Measurements from ENCODE around the gene HHIPL2.

The HHIPL2 gene

DNA sequence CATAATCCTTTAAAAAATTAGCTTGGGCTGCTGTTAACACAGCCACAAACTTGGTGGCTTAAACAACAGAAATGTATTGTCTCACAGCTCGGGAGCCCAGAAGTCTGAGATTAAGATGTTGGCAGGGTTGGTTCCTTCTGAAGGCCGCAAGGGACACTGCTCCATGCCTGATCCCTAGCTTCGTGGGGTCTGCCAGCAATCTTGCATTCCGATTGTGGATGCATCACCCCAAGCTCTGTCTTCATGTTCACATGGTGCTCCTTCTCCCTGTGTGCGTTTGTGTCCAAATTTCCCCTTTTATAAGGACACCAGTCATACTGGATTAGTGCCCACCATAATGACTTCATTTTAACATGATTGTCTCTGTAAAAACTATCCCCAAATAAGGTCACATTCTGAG lies 5.0 kb upstream of the HHIPL2 start:
- Histone ChIP-seq H4K20me1 (ENCODE audit: insufficient read depth) (no peaks in the 10 kb centered on the region), H3K9ac (no peak overlapping the region), H2AFZ (ENCODE audit: low read depth) (no peak overlapping the region), H3K27me3 (ENCODE audit: insufficient read depth, low read depth) (no peaks in the 10 kb centered on the region), H3K36me3 (ENCODE audit: insufficient read depth) (no peaks in the 10 kb centered on the region), H3K79me2 (ENCODE audit: insufficient read depth, low read depth) (no peaks in the 10 kb centered on the region), H3K4me3 (IDR thresholded peaks at IDR 0.05; ENCODE audit: insufficient read depth, low read depth, low read length) (no peak overlapping the region), H3K4me2 (no peak overlapping the region), H3K4me1 (ENCODE audit: low read depth, poor library complexity, severe bottlenecking) (no peaks in the 10 kb centered on the region), H3K27ac (no peak overlapping the region)
- TF ChIP-seq, protein P1, sequence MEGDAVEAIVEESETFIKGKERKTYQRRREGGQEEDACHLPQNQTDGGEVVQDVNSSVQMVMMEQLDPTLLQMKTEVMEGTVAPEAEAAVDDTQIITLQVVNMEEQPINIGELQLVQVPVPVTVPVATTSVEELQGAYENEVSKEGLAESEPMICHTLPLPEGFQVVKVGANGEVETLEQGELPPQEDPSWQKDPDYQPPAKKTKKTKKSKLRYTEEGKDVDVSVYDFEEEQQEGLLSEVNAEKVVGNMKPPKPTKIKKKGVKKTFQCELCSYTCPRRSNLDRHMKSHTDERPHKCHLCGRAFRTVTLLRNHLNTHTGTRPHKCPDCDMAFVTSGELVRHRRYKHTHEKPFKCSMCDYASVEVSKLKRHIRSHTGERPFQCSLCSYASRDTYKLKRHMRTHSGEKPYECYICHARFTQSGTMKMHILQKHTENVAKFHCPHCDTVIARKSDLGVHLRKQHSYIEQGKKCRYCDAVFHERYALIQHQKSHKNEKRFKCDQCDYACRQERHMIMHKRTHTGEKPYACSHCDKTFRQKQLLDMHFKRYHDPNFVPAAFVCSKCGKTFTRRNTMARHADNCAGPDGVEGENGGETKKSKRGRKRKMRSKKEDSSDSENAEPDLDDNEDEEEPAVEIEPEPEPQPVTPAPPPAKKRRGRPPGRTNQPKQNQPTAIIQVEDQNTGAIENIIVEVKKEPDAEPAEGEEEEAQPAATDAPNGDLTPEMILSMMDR (conservative IDR thresholded peaks at IDR 0.05; ENCODE audit: low read depth, low read length) = no peak

DNA sequence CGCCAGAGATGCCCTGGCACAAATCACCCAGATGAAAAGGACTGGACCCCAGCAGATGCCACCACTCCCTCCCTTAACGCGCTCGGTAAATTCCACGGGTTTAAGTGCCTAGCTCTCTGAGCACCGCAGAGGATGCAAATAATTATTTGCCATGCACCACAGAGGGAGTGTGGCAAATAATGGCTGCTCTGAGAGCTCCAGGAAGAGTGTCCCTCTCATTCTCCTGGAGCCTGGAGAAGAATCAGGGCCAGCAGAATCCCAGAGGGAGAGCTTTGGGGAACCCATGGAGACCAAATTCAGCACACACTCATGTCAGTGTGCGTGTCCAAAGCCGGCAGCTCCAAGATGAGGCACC lies 667 bp downstream of the HHIPL2 start:
- H3K79me2 ChIP-seq (ENCODE audit: insufficient read depth, low read depth) = no peaks in the 10 kb centered on the region
- H3K27ac ChIP-seq = no peak overlapping the region
- H3K4me3 ChIP-seq (IDR thresholded peaks at IDR 0.05; ENCODE audit: insufficient read depth, low read depth, low read length) = no peak overlapping the region
- TF ChIP-seq, protein P1 (conservative IDR thresholded peaks at IDR 0.05; ENCODE audit: low read depth, low read length) = no peak
- no peak overlapping the region for H3K4me2 ChIP-seq
- H3K36me3 ChIP-seq (ENCODE audit: insufficient read depth) = no peaks in the 10 kb centered on the region
- H3K4me1 ChIP-seq (ENCODE audit: low read depth, poor library complexity, severe bottlenecking) = no peaks in the 10 kb centered on the region
- no peaks in the 10 kb centered on the region for H4K20me1 ChIP-seq (ENCODE audit: insufficient read depth)
- H3K9ac ChIP-seq = no peak overlapping the region
- H2AFZ ChIP-seq (ENCODE audit: low read depth) = no peak overlapping the region
- H3K27me3 ChIP-seq (ENCODE audit: insufficient read depth, low read depth) = no peaks in the 10 kb centered on the region

DNA sequence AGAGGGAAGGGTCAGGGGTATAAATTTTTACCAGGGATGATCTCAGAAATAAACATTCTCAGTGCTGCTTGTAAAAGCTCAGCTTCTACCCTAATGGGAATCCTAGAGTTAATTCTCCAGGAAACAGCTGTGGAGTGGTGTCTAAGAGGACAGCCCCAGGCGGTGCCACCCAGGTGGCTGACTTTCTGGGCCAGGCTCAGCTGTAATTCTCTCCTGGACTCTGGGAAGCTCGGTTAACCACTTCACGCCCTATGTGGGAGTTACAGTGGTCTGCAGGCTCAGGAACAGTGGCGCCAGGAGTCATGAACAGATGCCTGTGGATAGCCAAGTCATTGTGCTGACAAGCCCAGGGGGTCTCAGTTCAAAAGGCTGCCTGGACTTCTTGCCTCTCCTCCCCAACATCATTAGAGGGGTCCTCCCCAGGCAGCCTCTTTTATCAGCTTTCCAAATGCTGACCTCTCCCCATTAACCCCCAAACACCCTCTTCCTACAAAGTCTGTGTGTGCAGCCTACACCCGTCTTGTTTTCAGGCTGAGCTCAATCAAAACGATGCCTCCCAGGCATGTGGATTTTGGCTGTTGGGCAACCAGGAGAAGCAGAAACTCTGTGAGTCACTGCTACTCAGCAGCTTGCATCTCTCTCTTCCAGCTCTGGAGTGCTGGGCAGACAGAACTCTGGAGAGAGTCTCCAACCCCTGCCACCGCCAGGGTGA lies 1.2 kb downstream of the HHIPL2 start:
- Histone ChIP-seq H3K79me2 (ENCODE audit: insufficient read depth, low read depth) (no peaks in the 10 kb centered on the region), H3K27ac (no peak overlapping the region), H2AFZ (ENCODE audit: low read depth) (no peak overlapping the region), H3K4me2 (no peak overlapping the region), H3K4me3 (IDR thresholded peaks at IDR 0.05; ENCODE audit: insufficient read depth, low read depth, low read length) (no peak overlapping the region), H3K4me1 (ENCODE audit: low read depth, poor library complexity, severe bottlenecking) (no peaks in the 10 kb centered on the region), H3K27me3 (ENCODE audit: insufficient read depth, low read depth) (no peaks in the 10 kb centered on the region), H3K9ac (no peak overlapping the region), H4K20me1 (ENCODE audit: insufficient read depth) (no peaks in the 10 kb centered on the region), H3K36me3 (ENCODE audit: insufficient read depth) (no peaks in the 10 kb centered on the region)
- TF ChIP-seq, protein P1 (conservative IDR thresholded peaks at IDR 0.05; ENCODE audit: low read depth, low read length) = no peak

DNA sequence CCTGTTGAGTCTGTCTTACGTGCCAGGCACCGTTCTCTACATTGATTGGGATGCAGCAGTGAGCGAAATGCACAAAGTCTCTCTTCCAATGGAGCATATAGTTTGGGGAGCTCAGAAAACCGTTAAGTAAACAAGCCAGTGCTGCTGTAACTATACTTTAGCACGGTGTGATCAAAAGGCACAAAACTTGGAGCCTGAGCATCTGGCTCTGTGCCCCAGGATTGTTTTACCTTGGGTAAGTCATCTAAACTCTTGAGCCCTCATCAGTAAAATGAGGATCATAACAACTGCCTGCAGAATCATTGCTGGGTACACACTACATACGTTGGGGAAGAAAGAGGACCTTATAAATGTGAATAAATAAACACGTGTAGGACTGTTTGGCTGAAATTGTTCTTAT lies 1.8 kb downstream of the HHIPL2 start:
- TF ChIP-seq, protein P1 (conservative IDR thresholded peaks at IDR 0.05; ENCODE audit: low read depth, low read length) = no peak
- Histone ChIP-seq H3K9ac (no peak overlapping the region), H3K4me3 (IDR thresholded peaks at IDR 0.05; ENCODE audit: insufficient read depth, low read depth, low read length) (no peak overlapping the region), H2AFZ (ENCODE audit: low read depth) (no peak overlapping the region), H3K79me2 (ENCODE audit: insufficient read depth, low read depth) (no peaks in the 10 kb centered on the region), H3K4me1 (ENCODE audit: low read depth, poor library complexity, severe bottlenecking) (no peaks in the 10 kb centered on the region), H3K27me3 (ENCODE audit: insufficient read depth, low read depth) (no peaks in the 10 kb centered on the region), H4K20me1 (ENCODE audit: insufficient read depth) (no peaks in the 10 kb centered on the region), H3K36me3 (ENCODE audit: insufficient read depth) (no peaks in the 10 kb centered on the region), H3K4me2 (no peak overlapping the region), H3K27ac (no peak overlapping the region)
